GM18508 (cell line): ENCODE measurements around the gene FGFBP1.

Experiments
- ATAC-seq: cut with Tn5 transposase; IDR thresholded peaks from one replicate; pipeline ENCODE4 v1.9.1; 2021; ENCODE audit warnings: moderate number of reproducible peaks; ENCODE audit not compliant: insufficient read depth, unreplicated experiment

FGFBP1 gene

DNA sequence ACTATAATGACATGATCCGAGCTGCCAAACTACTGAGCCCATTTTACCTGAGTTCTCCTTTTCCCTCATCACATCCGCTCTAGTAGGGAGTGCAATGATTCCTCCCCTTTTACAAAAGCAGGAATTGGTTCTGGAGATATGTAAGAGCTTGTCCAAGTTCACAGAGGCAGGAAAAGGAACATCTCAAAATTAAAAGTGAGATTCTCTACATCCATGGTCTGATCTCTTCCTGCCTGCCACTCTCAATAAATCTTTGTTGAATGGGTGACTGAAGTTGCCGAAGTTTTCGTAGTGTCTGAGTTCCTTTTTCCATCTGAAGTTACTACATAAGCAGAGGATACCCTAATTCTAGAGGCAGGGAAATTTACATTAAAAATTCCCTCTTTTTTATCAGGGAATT is at the start of gene FGFBP1:
TSS of gene FGFBP1 (minus strand) at position 101 of the 400 bp plus-strand sequence. CDS start 2,108 bp downstream, outside the sequence.
- ATAC-seq: no peak

DNA sequence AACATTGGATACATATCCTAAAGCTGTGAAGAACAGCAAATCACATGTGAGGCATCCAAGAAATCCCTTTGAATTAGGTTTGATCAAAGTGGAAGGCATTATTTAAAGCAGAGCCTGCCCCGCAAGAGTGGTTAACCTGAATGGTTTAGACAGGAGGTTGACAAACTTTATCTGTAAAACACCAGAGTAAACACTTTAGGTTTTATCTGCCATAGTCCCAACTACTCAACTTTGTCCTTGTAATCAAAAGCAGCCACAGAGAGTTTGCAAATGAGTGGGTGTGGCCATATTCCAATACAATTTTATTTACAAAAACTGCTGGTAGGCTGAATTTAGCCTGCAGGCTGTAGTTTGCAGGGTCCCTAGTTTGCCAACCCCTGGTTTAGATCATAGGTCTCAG is 49.7 kb upstream of the FGFBP1 start:
- ATAC-seq: no peak

DNA sequence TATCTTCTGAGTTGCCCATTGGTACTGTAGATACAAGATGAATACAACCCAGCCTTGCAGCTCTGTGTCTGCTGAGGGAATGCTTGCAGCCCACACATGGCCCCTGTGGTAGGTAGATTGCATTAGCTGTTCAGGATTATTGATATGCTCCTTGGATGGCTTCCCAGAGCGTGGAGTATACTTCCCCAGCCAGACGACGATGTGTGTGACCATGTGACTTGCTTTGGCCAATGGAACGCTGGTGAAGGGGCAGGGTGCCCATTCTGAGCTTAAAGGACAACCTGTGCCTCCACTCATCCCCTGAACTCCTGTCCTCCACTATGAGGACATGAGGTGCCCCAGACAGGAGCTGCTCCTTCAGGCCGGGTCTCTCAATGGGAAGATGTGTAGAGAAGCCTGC is 48.4 kb upstream of the FGFBP1 start:
- no peak for ATAC-seq

DNA sequence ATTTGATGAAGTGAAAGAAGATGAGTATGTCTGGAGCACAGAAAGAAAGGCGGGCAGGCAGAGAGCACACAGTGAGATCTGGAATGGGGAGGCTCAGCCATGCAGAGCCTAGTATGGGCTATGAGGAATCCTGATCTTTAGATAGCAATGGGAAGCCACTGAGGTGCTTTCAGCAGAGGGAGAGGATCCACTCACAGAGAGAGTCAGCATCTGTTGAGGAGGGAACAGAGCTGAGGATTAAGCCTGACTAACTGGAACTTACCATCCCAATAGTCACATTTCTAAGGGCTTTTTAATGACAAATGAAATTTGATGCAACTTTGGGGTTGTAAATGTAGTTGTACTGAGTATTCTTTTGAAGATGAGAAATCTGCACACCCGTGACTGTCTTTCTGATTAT is 45.1 kb upstream of the FGFBP1 start:
- no peak for ATAC-seq

DNA sequence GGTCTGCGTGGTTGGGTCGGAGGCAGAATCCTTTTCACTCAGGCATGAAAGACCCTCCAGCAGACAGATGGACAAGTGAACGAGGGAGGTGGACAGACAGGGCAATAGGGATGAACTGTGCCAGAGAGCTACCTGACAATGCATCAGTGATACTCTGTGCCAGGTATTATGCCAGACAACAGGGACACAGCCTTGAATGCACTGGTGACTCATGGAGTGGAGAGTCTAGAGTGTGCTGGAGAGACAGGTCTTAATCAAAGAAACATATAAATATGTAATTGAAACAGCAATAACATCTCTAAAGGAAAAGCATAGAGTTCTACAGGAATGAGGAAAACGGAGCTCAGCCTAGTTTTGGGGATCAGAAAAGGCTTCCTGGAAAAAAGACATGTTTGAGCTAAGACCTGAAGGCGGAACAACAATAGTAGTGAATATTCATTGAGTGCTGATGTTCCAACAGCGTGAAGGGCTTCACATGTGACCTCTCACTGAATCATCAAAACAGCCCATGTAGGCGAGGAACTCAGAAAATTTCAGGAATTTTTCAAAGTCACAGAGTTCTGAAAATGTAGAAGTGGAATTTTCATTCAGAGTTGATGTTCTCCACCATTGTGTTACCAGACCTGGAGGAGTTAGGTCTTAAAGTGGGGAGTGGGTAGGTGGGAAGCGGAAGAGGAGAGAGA is 44.4 kb upstream of the FGFBP1 start:
- ATAC-seq: no peak

DNA sequence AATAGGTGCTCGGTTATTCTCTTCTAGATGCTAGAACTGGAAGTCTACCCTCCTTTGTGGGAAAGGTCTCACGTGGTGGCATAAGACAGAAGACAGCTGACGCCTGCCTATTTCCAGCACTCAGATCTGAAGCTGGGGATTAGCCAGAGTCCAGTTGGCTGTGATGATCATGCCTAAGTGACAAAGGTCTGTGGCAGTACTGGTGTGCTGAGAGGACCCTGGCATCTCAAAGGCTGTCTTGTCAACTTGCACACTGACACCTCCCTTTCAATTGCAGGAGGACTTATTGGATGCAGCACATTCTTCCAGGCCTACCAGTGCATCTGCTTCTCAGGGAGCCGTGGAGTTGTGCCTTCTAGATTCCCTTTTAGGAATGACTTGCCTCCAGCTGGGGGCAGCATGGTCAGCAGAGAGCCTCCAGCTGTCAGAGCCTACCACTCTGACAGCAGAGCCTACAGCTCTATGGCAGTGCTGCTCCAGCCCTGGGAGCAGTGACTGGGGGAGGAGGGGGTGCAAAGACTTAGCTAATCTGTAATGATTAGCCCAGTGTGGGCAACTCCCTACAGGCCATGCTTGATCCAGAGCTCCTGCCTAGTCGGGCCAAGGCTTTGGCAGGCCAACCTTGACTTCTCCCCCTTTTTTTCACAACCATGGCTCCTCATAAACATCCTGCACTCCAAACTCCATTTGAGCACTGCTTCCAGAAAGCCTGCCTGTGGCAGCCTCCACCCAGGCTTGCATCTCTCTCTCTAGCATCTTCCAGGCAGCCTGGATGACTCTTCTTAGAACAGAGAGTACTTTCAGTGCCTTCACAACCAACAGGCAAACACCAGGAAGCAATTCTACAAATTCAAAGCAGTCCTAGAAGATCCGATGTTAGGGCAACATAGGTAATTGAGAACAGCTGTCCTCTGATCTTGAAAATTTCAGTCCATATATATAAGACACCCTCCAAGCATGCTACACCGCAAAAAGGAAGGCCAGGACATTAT is 38.2 kb upstream of the FGFBP1 start:
- no peak for ATAC-seq

DNA sequence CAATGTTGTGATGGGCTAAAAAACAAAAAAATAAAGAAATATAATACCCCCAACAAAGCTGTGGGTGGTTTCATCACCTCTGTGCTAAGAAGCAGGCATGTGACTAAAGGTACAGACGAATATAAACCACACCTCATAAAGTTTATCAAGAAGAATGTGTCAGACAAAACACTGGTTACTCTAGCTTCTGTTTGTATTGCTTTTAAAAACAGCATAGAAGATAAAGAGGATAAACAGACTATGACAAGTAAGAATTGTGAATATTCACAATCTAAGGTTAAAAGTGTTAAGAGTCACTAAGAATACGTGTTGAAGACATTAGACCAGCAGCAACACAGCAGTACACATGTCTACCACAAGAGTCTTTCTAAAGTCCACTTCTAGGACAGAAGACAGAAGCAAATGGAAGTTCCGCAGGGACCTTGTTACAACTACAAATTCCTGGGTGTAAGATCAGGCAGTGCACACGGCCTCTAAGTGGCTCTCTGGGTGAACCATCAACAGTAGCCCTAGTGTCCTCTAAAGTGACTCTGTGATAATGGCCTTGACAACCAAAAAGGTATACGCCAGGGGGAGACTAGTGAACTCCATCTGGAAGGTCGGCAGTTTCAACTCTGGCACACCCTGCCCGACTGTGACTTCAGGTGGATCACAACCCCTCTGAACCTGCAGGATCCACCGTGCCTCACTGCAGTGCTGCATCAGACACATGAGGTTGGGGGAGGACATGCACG is 32.7 kb upstream of the FGFBP1 start:
- no peak for ATAC-seq

DNA sequence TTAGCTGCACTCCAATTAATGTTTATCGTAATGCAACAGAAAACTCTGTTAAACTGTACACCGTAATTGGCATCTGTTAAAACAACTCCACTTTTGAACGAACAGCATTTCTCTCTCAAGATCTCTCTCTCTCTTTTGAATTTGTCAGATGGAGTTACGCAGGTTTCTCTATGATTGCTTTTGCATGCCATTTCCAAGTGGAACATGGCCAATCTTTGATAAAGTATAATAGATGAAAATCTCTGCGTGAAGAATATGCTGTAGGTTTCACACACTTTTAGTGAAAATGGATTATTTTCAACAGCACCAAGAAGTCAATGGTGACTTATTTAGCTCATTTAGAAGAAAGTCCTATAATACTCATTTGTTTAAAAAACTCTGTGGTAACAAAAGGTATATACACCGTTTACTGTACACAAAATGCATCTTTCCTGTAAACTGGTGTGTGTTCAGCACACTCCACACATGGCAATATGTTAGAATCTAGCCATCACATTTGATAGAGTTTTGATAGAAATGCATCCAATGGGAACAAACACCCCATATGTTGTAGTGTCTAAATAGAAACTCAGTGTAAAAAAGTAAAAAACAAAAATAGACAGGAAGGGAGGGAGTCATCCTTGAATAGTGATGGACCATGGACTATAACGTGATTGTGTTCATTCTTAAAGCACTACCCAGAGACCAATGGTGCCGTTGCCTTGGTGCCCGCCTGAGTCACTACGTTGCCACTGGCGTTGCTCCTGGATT is 30.2 kb upstream of the FGFBP1 start:
- no peak for ATAC-seq

DNA sequence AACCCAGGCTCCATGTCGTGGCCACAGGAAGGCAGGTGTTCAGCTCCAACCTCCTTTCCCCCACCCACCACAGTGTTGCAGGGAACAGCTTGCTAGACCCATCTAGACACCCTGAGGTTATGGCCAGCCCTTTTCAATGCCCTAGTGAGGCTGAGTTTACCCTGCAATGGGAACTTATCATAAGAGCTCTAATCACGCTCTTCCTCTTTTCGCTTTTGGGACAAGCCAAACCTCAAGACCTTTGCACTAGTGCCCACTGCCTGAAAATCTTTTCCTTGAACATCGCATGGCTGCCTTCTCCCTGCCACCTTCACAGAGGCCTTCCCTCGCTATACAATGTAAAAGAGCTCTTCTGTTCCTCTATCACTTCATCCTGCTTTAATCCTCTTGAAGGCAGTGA is 26.8 kb upstream of the FGFBP1 start:
- ATAC-seq: no peak

DNA sequence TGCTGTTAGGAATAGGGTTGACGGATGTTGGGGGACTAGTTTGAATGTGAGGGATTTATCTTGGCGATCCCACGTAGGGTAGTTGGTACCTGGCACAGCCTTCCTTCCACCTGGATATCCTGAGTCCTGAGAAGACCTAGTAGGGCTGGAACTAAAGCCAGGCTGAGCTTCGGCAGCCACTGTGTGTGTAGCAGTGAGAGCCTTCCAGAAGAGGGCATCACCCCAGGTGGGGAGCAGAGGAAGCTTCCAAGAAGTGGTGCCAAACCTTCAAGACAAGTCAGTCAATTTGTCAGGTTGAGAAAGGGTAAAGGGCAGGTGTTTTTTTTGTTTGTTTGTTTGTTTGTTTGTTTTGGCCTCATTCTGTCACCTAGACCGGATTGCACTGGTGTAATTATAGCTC is 25.6 kb upstream of the FGFBP1 start:
- no peak for ATAC-seq

DNA sequence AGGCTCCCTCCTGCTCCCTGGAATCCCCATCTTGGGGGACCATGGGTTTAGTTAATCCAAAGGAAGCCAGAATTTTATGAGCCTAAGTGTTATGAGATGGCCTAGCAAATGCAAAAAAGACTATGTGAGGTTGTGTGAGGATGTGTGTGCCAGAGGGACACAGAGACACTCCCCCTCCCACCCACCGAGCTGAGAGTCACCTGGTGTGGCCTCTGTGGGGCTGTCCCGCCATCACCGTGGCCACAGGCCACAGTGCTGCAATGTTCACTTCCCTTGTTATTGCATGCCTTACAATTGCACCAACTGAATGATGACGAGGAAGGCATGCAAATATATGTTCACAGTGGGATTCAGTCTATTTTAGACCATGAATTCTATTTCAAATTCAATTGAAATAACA is 25.0 kb upstream of the FGFBP1 start:
- ATAC-seq: peak; percentile 55

DNA sequence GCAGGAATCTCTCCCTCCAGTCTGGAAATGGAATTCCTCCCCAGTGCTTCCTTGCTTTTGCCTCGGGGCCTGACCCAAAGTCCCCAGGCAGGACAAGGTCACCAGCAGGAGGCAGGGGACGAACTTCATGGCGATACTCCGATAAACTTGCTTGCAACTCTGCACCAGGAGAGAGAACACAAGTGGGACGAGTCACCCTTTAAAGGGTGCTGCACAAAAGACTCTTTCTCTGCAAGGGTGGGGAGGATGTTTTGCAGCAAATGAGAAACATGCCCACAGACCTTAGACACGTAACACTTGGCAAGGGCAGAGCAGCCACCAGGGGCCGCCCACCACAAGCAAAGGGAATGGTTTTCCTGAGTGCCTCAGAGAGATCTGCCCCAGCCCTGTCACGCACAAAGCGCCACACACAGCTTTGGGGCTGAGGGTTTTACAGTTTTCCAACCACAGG is 24.5 kb upstream of the FGFBP1 start, which contains the start of gene FGFBP2:
TSS of gene FGFBP2 (minus strand) at position 175 of the 451 bp plus-strand sequence. CDS start at position 129, 46 bp downstream.
- peak; percentile 45 for ATAC-seq

DNA sequence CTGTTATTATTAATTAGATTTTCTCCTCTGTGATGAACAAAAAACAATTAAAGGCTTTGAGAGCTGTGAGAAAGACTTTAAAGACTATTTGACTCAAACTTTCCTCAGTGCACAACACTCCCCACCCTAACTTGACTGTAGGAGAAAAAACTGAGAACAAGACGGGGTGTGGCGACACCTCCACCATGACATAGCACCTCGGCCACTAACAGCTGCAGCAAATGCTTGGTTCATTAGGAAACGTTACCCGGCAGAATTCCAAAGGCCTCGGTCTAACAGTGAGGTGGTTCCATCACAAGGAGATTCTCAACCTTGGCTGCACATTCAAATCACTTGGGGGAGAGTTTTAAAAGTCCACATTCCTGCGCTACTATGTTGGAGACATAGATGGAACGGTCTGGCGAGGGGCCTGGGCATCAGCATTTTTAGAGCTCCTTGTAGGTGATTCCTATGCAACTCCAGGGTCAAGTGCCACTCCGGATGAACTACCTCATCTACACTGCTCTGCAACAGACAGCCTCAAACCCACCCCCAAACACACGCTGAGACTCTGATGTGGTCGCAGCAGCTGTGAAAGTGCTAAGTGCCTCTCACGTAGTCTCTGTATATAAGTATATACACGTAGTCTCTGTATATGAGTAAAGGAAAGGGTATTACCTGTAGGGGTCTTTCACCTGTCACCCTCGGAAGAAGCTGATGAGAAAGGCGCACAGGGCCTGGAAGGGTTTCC is 23.4 kb upstream of the FGFBP1 start:
- no peak for ATAC-seq

DNA sequence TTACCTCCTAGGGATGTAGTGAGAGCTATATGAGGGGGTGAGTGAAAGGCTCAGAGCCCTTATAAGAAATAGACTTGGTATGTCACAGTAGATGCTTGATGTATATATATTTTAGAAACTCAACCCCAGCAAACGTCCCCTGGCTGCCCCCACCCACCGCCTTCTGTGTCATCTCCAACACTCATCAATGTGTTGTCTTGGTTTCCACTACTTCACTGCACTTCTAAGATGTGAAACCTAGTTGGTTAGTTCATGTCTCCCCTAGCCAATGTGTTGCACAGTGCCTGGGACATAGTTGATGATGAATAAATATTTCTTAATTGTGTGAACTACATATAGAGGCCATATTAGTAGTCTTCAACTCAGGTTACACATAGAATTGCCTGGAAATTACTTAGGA is 20.0 kb upstream of the FGFBP1 start:
- no peak for ATAC-seq

DNA sequence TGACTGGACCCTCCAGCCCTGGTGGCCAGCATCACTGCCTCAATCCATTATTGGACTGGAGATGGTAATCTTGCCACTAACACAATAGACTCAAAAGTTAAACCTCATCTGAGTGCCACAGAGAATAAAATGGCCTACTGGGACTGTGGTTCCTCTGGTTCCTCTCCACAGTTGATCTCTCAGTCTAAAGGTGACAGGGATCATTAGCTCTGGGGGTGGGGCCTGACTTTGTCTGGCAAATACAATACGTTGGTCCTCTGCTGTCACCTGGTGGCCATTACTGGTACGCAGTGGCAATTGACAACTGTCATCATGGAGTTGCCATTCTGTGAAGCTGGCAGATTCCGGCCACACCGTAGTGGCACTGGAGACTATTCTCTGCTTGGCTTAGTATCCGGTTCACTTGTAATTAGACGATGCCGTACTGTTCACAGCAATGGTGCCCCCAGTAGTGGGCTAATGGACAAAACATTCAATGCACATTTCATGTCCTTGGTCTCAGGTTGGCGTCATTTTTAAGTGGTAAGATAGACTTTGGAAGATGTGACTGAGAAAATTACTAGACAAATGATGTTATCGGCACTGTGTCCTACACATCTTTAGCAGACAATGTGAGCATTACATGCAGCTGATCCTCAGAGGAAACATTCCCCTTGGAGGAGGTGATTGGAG is 17.8 kb upstream of the FGFBP1 start:
- ATAC-seq: peak; percentile 84

DNA sequence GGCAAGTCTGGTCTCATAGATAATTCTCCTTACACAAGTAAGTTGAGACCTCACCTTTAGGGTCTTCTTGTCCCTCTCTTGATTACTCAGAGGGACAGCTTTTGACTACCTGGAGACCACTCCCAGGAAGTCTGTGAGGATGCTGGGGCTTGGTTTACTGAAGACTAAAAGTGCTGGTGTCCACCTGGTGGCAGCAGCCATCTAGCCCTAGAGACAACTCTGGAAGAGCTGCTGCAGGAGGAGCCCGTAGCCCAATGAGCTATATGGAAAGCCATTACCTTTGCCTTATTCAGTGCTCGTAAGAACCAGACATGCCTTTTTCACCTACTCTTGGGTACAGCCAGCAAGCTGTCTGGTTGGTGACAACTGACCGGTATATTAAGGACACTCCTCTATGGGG is 17.1 kb upstream of the FGFBP1 start:
- no peak for ATAC-seq

DNA sequence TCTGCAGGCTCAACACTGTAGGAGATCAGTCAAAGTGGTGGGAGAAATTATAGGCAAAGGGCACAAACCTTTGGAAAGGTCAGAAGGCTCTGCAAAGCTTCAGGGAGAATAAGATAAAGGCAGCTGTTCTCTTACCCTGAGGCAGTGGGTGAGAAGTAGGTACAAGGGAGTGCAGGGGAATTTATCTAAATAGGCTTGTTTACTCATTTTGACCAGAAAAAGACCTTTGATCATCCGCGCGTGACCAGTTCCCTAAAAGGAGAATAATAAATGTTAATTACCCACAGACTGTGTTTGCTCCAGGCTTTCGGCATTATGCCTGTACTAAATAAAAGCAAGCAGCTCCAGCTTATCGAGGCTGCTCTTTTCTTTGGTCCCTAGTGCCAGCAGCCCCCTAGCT is 15.1 kb upstream of the FGFBP1 start:
- no peak for ATAC-seq

DNA sequence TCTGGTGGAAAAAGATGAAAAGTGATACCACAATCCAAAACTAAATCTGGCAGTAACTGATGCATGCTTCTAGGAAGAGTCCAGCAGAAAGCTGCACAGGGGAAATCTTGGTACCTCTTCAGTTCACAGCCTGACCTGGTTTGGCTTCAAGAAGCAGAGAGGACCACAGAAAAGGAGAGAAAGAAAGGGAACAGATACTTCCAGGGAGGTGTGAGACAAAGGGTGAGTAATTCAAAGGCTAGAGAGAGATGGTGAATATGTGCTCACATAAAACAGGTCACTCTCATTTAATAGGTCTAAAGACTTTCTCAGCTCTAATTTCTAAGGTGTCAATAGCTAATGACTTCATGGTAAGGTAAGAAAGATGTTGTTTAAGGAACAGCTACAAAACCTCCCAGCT is 13.2 kb upstream of the FGFBP1 start:
- ATAC-seq: no peak

DNA sequence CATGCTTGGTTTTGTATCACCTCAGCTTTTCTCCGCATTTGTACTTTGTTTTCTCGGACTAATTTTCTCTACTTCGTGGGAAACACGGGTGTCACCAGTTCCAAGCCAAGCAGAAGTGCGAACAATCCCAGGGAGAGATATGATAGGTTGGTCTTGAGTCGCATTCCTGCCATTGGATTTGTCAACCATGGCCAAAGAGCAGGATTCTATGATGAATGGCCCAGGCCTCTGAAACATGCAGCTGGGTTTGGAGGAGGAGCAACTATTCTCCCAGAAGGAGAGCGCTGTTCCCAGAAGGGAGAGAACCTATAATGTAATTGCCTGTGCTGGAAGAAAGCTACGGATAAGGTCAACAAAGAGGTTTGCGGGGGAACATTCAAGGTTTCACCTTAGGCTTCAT is 10.3 kb upstream of the FGFBP1 start:
- ATAC-seq: no peak
